Breast epithelium (tissue), 4 donors: ENCODE data around the gene SCG2. TPM values are rescaled to one million over a fixed set of nuclear protein-coding genes. Genes with fewer than 3 reads are reported as not detected.

Source experiments
- DNase-seq, 2 donors: peaks; one replicate each; pipeline ENCODE4 v3.0.0-alpha.2; 2019; ENCODE audit warnings: low spot score in 2 of 2
- H3K27ac ChIP-seq, 2 donors: fragments of 200-600 bp; sonication (generic) in 1 of 2; one replicate each; pipeline ENCODE4 v1.5.1; 2016 to 2019; ENCODE audit warnings: mild to moderate bottlenecking in 1 of 2
- H3K27me3 ChIP-seq, 2 donors: fragments of 200-600 bp; sonication (generic) in 1 of 2; one replicate each; pipeline versions ENCODE4 v1.5.1 to v1.6.0; 2017 to 2019; ENCODE audit warnings: control low read depth in 1 of 2, mild to moderate bottlenecking in 1 of 2
- H3K36me3 ChIP-seq: fragments of 200-600 bp; one replicate; pipeline ENCODE4 v1.5.1; 2019
- H3K4me1 ChIP-seq, 2 donors: fragments of 200-600 bp; sonication (generic); one replicate each; pipeline ENCODE4 v1.5.1; 2016 to 2019; ENCODE audit warnings: control low read depth in 1 of 2
- H3K4me3 ChIP-seq, 3 donors: fragments of 200-600 bp; sonication (generic); 1 replicate in 2 of 3; 2 replicates in 1 of 3; pipeline ENCODE4 v1.5.1; 2016 to 2019; ENCODE audit warnings: mild to moderate bottlenecking in 3 of 3, moderate library complexity in 2 of 3
- H3K9me3 ChIP-seq, 2 donors: fragments of 200-600 bp; sonication (generic) in 1 of 2; one replicate each; pipeline ENCODE4 v1.5.1; 2016 to 2019; ENCODE audit warnings: control low read depth in 1 of 2
- CTCF ChIP-seq, 3 donors: fragments of 450-650 bp; IDR thresholded peaks; one replicate each; pipeline ENCODE4 v1.5.1; 2016 to 2017; ENCODE audit warnings: antibody characterized with exemption in 3 of 3, mild to moderate bottlenecking in 3 of 3, moderate library complexity in 3 of 3
- POLR2A ChIP-seq: fragments of 450-650 bp; IDR thresholded peaks from one replicate; pipeline ENCODE4 v1.6.1; 2016; ENCODE audit warnings: antibody characterized with exemption, mild to moderate bottlenecking, moderate library complexity
- POLR2AphosphoS5 ChIP-seq, 3 donors: sonication (generic); formaldehyde crosslinking; IDR thresholded peaks; one replicate each; pipeline ENCODE4 v1.6.1; 2017; ENCODE audit warnings: antibody characterized with exemption in 3 of 3
- intact Hi-C: fragments of 100-400 bp; cut with DNase I; formaldehyde crosslinking; loops from one replicate; pipeline ENCODE4 v1.15.1; 2023; ENCODE audit warnings: low total_unique reads
- total RNA-seq, 3 donors: library from RNA; depleted of rRNA; stranded (reverse); fragments of >200 nt; gene quantifications; one replicate each; pipeline ENCODE4 v1.1.0, GENCODE V29; 2016

Gene SCG2
- total RNA-seq, 3 donors from 2014 or later: 0.32 to 0.66 TPM; not detected in 1

- TF ChIP-seq CTCF (IDR thresholded peaks at IDR 0.05) (no peak), POLR2AphosphoS5 (IDR thresholded peaks at IDR 0.05) (no peak), POLR2A (no peak)
- intact Hi-C loops: no loop called here
- H3K27me3 ChIP-seq: no peaks in the 10 kb centered on the region
- H3K4me3 ChIP-seq: no peak overlapping the region
- H3K27ac ChIP-seq: no peak overlapping the region
- H3K36me3 ChIP-seq: no peaks in the 10 kb centered on the region
- no peak for DNase-seq
- H3K4me1 ChIP-seq: no peaks in the 10 kb centered on the region
- H3K9me3 ChIP-seq: no peaks in the 10 kb centered on the region
These were observed 20.2 kb downstream of the SCG2 start for GRCh38 chr2:223582001-223582400.

GRCh38 chr2:223580951-223581350 lies 21.2 kb downstream of the SCG2 start:
- Histone ChIP-seq H3K9me3 (no peaks in the 10 kb centered on the region), H3K4me3 (no peak overlapping the region), H3K36me3 (no peaks in the 10 kb centered on the region), H3K4me1 (no peaks in the 10 kb centered on the region), H3K27ac (no peak overlapping the region), H3K27me3 (no peaks in the 10 kb centered on the region)
- intact Hi-C loops: no loop called here
- TF ChIP-seq CTCF (IDR thresholded peaks at IDR 0.05) (no peak), POLR2A (no peak), POLR2AphosphoS5 (IDR thresholded peaks at IDR 0.05) (no peak)
- no peak for DNase-seq

GRCh38 chr2:223578846-223579245 lies 23.3 kb downstream of the SCG2 start:
- no peak overlapping the region for H3K4me3 ChIP-seq
- H3K9me3 ChIP-seq: no peaks in the 10 kb centered on the region
- no peak for DNase-seq
- no peak for TF ChIP-seq POLR2A
- no peak for TF ChIP-seq POLR2AphosphoS5 (IDR thresholded peaks at IDR 0.05)
- TF ChIP-seq CTCF (IDR thresholded peaks at IDR 0.05): no peak
- no peak overlapping the region for H3K27ac ChIP-seq
- H3K27me3 ChIP-seq: no peaks in the 10 kb centered on the region
- H3K4me1 ChIP-seq: no peaks in the 10 kb centered on the region
- intact Hi-C loops: no loop called here
- H3K36me3 ChIP-seq: no peaks in the 10 kb centered on the region

GRCh38 chr2:223576873-223577272 lies 25.3 kb downstream of the SCG2 start:
- intact Hi-C loops: no loop called here
- Histone ChIP-seq H3K4me1 (no peaks in the 10 kb centered on the region), H3K9me3 (no peaks in the 10 kb centered on the region), H3K4me3 (no peak overlapping the region), H3K36me3 (no peaks in the 10 kb centered on the region), H3K27ac (no peak overlapping the region), H3K27me3 (no peaks in the 10 kb centered on the region)
- TF ChIP-seq POLR2AphosphoS5 (IDR thresholded peaks at IDR 0.05) (peak in 1 of 3 donors; percentile 16), CTCF (IDR thresholded peaks at IDR 0.05) (no peak)
- DNase-seq: no peak

- intact Hi-C loops: no loop called here
- H3K4me1 ChIP-seq: no peaks in the 10 kb centered on the region
- H3K36me3 ChIP-seq: no peaks in the 10 kb centered on the region
- H3K4me3 ChIP-seq: no peak overlapping the region
- no peak overlapping the region for H3K27ac ChIP-seq
- H3K9me3 ChIP-seq: no peaks in the 10 kb centered on the region
- H3K27me3 ChIP-seq: no peaks in the 10 kb centered on the region
- TF ChIP-seq POLR2A: no peak
- TF ChIP-seq POLR2AphosphoS5 (IDR thresholded peaks at IDR 0.05): no peak
- no peak for TF ChIP-seq CTCF (IDR thresholded peaks at IDR 0.05)
- no peak for DNase-seq
These were observed 31.4 kb downstream of the SCG2 start for GRCh38 chr2:223570784-223571183.
